IMR-90 (cell line): ENCODE data around the gene IFIT1. TPM values are rescaled to one million over a fixed set of nuclear protein-coding genes. Genes with fewer than 3 reads are reported as not detected.

Source experiments
- ATAC-seq: fragments of 200-7000 bp; cut with Tn5 transposase; 2 replicates; pipeline ENCODE4 v1.9.1; 2020; ENCODE audit warnings: low read depth, mild to moderate bottlenecking, moderate library complexity
- BruUV-seq: library from RNA; stranded (reverse); fragments of 400-500 nt; replicated peaks from 2 replicates; lab custom pipeline; 2021; lab: Mats Ljungman, UMichigan
- CTCF ChIA-PET: fragments of 300-600 bp; formaldehyde crosslinking; extraction: SDS; loops from one replicate; lab custom pipeline; 2021; ENCODE audit warnings: antibody characterized with exemption; lab: Yijun Ruan, JAX
- POLR2A ChIA-PET: fragments of 300-600 bp; sonication (Branson Sonifier 250); formaldehyde crosslinking; loops from one replicate; lab custom pipeline; 2022; ENCODE audit warnings: antibody characterized with exemption; ENCODE audit not compliant: unreplicated experiment; lab: Charles Lee
- DNase-seq: peaks from one replicate; pipeline ENCODE4 v3.0.0; 2013
- H2AFZ ChIP-seq: replicated peaks from 2 replicates; pipeline ENCODE3; 2013; ENCODE audit warnings: low read length, mild to moderate bottlenecking; ENCODE audit not compliant: poor library complexity
- H2AK5ac ChIP-seq: 2 replicates; pipeline ENCODE4 v1.6.1; 2013; ENCODE audit warnings: low read depth, low read length, inconsistent platforms
- H2AK9ac ChIP-seq: replicated peaks from 2 replicates; pipeline ENCODE3; 2013; ENCODE audit warnings: mild to moderate bottlenecking, low read depth, low read length, moderate library complexity; ENCODE audit not compliant: poor library complexity
- H2BK120ac ChIP-seq: 2 replicates; pipeline ENCODE4 v1.6.1; 2013; ENCODE audit warnings: low read depth, low read length, inconsistent platforms
- H2BK15ac ChIP-seq: 3 replicates; pipeline ENCODE4 v1.6.1; 2013; ENCODE audit warnings: low read depth, low read length, inconsistent platforms
- H2BK20ac ChIP-seq: 2 replicates; pipeline ENCODE4 v1.6.1; 2013; ENCODE audit warnings: low read depth, mild to moderate bottlenecking, inconsistent platforms, low read length, moderate library complexity
- H2BK5ac ChIP-seq: 2 replicates; pipeline ENCODE4 v1.6.1; 2013; ENCODE audit warnings: mild to moderate bottlenecking, low read depth, low read length, inconsistent platforms; ENCODE audit not compliant: poor library complexity, severe bottlenecking
- H3K14ac ChIP-seq: replicated peaks from 2 replicates; pipeline ENCODE4 v1.6.1; 2013; ENCODE audit warnings: low read depth, low read length, inconsistent platforms
- H3K18ac ChIP-seq: 2 replicates; pipeline ENCODE4 v1.6.1; 2013; ENCODE audit warnings: low read depth, low read length, control low read depth
- H3K23ac ChIP-seq: 2 replicates; pipeline ENCODE4 v1.6.1; 2013; ENCODE audit warnings: low read depth, low read length, inconsistent platforms
- H3K27ac ChIP-seq: 2 replicates; pipeline ENCODE4 v1.5.1; 2013; ENCODE audit warnings: mild to moderate bottlenecking, control low read depth, low read length; ENCODE audit not compliant: insufficient read depth
- H3K27me3 ChIP-seq: 2 replicates; pipeline ENCODE4 v1.6.1; 2013; ENCODE audit warnings: low read length; ENCODE audit not compliant: control insufficient read depth, insufficient read depth
- H3K36me3 ChIP-seq: 2 replicates; pipeline ENCODE4 v1.6.1; 2013; ENCODE audit warnings: low read length, mixed read lengths; ENCODE audit not compliant: control insufficient read depth, insufficient read depth
- H3K4ac ChIP-seq: 2 replicates; pipeline ENCODE4 v1.6.1; 2013; ENCODE audit warnings: low read depth, low read length, inconsistent platforms
- H3K4me1 ChIP-seq: 2 replicates; pipeline ENCODE4 v1.6.1; 2013; ENCODE audit warnings: low read length, mixed read lengths; ENCODE audit not compliant: control insufficient read depth, insufficient read depth
- H3K4me2 ChIP-seq: 2 replicates; pipeline ENCODE4 v1.6.1; 2013; ENCODE audit warnings: low read depth, mild to moderate bottlenecking, control low read depth, low read length, moderate library complexity
- H3K4me3 ChIP-seq: 2 replicates; pipeline ENCODE4 v1.5.1; 2013; ENCODE audit warnings: low read depth, mild to moderate bottlenecking, control low read depth, low read length, moderate library complexity; ENCODE audit not compliant: insufficient read depth
- H3K56ac ChIP-seq: 2 replicates; pipeline ENCODE4 v1.6.1; 2013; ENCODE audit warnings: low read length, inconsistent platforms; ENCODE audit not compliant: insufficient read depth; ENCODE audit errors: extremely low read depth
- H3K79me1 ChIP-seq, 2 experiments: 2 replicates each; pipeline ENCODE4 v1.6.1; 2013; ENCODE audit warnings: low read length in 2 of 2, inconsistent platforms in 1 of 2, low read depth in 1 of 2
- H3K9ac ChIP-seq: 2 replicates; pipeline ENCODE4 v1.6.1; 2013; ENCODE audit warnings: low read depth, low read length, control low read depth
- H3K9me1 ChIP-seq: 2 replicates; pipeline ENCODE4 v1.6.1; 2013; ENCODE audit warnings: low read length, inconsistent platforms; ENCODE audit not compliant: insufficient read depth
- H3K9me3 ChIP-seq: 2 replicates; pipeline ENCODE4 v1.6.1; 2013; ENCODE audit warnings: low read length; ENCODE audit not compliant: control insufficient read depth, insufficient read depth
- H4K20me1 ChIP-seq: 2 replicates; pipeline ENCODE4 v1.6.1; 2013; ENCODE audit warnings: low read length, inconsistent platforms; ENCODE audit not compliant: insufficient read depth
- H4K5ac ChIP-seq: 2 replicates; pipeline ENCODE4 v1.6.1; 2013; ENCODE audit warnings: mild to moderate bottlenecking, low read depth, low read length, control low read depth
- H4K8ac ChIP-seq, 2 experiments: 2 replicates each; pipeline ENCODE4 v1.6.1; 2013; ENCODE audit warnings: low read depth in 2 of 2, low read length in 2 of 2, control low read depth in 1 of 2, inconsistent platforms in 1 of 2
- H4K91ac ChIP-seq: 2 replicates; pipeline ENCODE4 v1.6.1; 2013; ENCODE audit warnings: low read depth, low read length, inconsistent platforms; ENCODE audit not compliant: insufficient read depth
- CTCF ChIP-seq: conservative IDR thresholded peaks from 2 replicates; pipeline ENCODE4 v1.5.1; 2012; ENCODE audit warnings: mild to moderate bottlenecking, low read depth, low read length, improper control_type of control experiment
- ELK1 ChIP-seq: fragments of 150-350 bp; IDR thresholded peaks from 2 replicates; pipeline ENCODE4 v1.6.1; 2016; ENCODE audit warnings: low read depth, mild to moderate bottlenecking, low read length, moderate library complexity, borderline replicate concordance
- FOS ChIP-seq: fragments of 150-350 bp; IDR thresholded peaks from 2 replicates; pipeline ENCODE4 v1.6.1; 2016; ENCODE audit warnings: low read depth, low read length
- MAZ ChIP-seq: IDR thresholded peaks from 2 replicates; pipeline ENCODE4 v1.6.1; 2012; ENCODE audit warnings: low read depth, mild to moderate bottlenecking, low read length, improper control_type of control experiment, moderate library complexity, borderline replicate concordance
- NFE2L2 ChIP-seq: fragments of 150-350 bp; IDR thresholded peaks from 2 replicates; pipeline ENCODE4 v1.6.1; 2016; ENCODE audit warnings: low read depth, mild to moderate bottlenecking, low read length
- RAD21 ChIP-seq: IDR thresholded peaks from 2 replicates; pipeline ENCODE4 v1.6.1; 2012; ENCODE audit warnings: low read length, improper control_type of control experiment
- RFX5 ChIP-seq: IDR thresholded peaks from 2 replicates; pipeline ENCODE4 v1.8.0; 2012; ENCODE audit warnings: low read depth, mild to moderate bottlenecking, low read length, moderate library complexity
- WGBS, 2 experiments: methylation state at CpG; one replicate each; pipeline versions ENCODE4 v1.1.5 to v1.1.7; 2013; ENCODE audit warnings: missing lambda C conversion rate in 2 of 2; ENCODE audit not compliant: insufficient read length in 1 of 2; ENCODE audit errors: extremely low coverage in 2 of 2; 5-methylcytosine and 5-hydroxymethylcytosine counted together
- dilution Hi-C: fragments of 300-500 bp; cut with HindIII; formaldehyde crosslinking; loops from one replicate; pipeline ENCODE4 v1.14.3; 2018; ENCODE audit warnings: low sequenced_read_pairs; ENCODE audit not compliant: unreplicated experiment
- in situ Hi-C: fragments of 300-500 bp; cut with MboI; formaldehyde crosslinking; loops from 3 replicates; pipeline ENCODE4 v1.14.3; 2019; ENCODE audit warnings: low sequenced_read_pairs, inconsistent platforms, mixed read lengths
- intact Hi-C: fragments of 100-400 bp; cut with micrococcal nuclease; formaldehyde crosslinking; loops from 2 replicates; pipeline ENCODE4 v1.10.0; 2022
- polyA plus RNA-seq, 3 experiments: library from polyadenylated mRNA; depleted of rRNA; stranded (reverse); fragments of >200 nt; gene quantifications; 2 replicates each; pipeline ENCODE4 v1.2.3, GENCODE V29; 2012; ENCODE audit warnings: low replicate concordance in 1 of 3
- total RNA-seq: library from RNA; depleted of rRNA; stranded (reverse); fragments of >200 nt; gene quantifications from 2 replicates; pipeline ENCODE4 v1.2.3, GENCODE V29; 2012

Gene IFIT1
- total and polyA plus RNA-seq, 2 of the 4 experiments (the other 2 are of a cell fraction) = 6.1 to 6.8 TPM

GRCh38 chr10:89345367-89346000 lies 46.9 kb upstream of the IFIT1 start:
- no peak overlapping the region for H2BK5ac ChIP-seq
- no peak overlapping the region for H3K14ac ChIP-seq
- H4K5ac ChIP-seq = no peak overlapping the region
- intact Hi-C loops (no loop called here), in situ Hi-C loops (no loop called here), dilution Hi-C loops (no loop called here)
- ATAC-seq (no peak), DNase-seq (no peak)
- H3K23ac ChIP-seq = no peak overlapping the region
- H3K9me3 ChIP-seq = no peaks in the 10 kb centered on the region
- H4K91ac ChIP-seq = no peak overlapping the region
- no CpG with 5 or more reads among the region's 4 CpGs for WGBS, 2 experiments
- H3K79me1 ChIP-seq = no peaks in the 10 kb centered on the region
- peaks cover 5% of the 10 kb centered on the region for H3K4me1 ChIP-seq
- H4K8ac ChIP-seq = no peak overlapping the region
- no peaks in the 10 kb centered on the region; the same call in 1 of the 2 replicates for H3K9me1 ChIP-seq
- ChIA-PET POLR2A (no interaction called here), CTCF (no interaction called here)
- no peak overlapping the region for H3K4me2 ChIP-seq
- no peak overlapping the region for H2AK5ac ChIP-seq
- TF ChIP-seq RFX5 (no peak), RAD21 (no peak), NFE2L2 (no peak), ELK1 (no peak), MAZ (no peak), FOS (no peak), CTCF (no peak)
- no peak overlapping the region for H2AFZ ChIP-seq
- no peaks in the 10 kb centered on the region for H3K36me3 ChIP-seq
- no peak overlapping the region for H3K4me3 ChIP-seq
- no peak overlapping the region for H3K18ac ChIP-seq
- H3K27ac ChIP-seq = no peak overlapping the region
- H3K56ac ChIP-seq = no peak overlapping the region
- no peak overlapping the region for H2BK20ac ChIP-seq
- no peaks in the 10 kb centered on the region for H4K20me1 ChIP-seq
- H2BK120ac ChIP-seq = no peak overlapping the region
- no peak overlapping the region for H3K4ac ChIP-seq
- H2AK9ac ChIP-seq = no peak overlapping the region
- no TSS peak for BruUV-seq
- no peaks in the 10 kb centered on the region for H3K27me3 ChIP-seq
- H2BK15ac ChIP-seq = no peak overlapping the region
- no peak overlapping the region for H3K9ac ChIP-seq
